GM18502 (cell line): Measurements from ENCODE around the gene PRM3.
A peak's percentile ranks its signal among the peaks of the same experiment; 100 is the strongest.

Experiments
- ATAC-seq: cut with Tn5 transposase; IDR thresholded peaks from one replicate; pipeline ENCODE4 v1.9.1; 2021; ENCODE audit warnings: mild to moderate bottlenecking; ENCODE audit not compliant: unreplicated experiment, poor library complexity

The PRM3 gene

DNA sequence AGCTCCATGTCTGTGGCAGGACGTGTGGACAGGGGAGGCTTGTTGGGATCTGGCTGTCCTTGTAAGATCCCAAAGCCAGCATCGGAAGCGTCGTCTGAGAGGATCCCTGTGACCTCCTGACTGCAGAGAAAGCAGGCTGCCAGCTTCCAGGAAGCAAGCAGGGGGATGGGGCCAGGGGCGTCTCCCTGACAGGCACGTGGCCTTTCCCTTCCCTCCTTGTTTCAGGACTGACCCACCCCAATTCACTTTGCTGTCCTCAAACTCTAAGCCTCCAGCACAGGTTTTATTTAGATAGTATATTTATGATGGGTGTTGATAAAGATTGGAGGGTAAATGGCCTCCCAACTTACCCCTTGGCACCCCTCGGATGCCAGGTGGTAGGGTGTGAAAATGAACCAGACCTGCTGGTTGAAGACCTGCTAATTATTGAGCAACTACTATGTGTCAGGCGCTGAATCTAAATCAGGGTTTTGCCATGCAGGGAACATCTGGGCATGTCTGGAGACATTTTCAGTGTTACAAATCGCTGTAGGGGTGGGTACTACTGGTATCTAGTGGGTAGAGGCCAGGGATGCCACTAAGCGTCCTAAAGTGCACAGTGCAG, 42.0 kb downstream of the PRM3 start:
- ATAC-seq = no peak

DNA sequence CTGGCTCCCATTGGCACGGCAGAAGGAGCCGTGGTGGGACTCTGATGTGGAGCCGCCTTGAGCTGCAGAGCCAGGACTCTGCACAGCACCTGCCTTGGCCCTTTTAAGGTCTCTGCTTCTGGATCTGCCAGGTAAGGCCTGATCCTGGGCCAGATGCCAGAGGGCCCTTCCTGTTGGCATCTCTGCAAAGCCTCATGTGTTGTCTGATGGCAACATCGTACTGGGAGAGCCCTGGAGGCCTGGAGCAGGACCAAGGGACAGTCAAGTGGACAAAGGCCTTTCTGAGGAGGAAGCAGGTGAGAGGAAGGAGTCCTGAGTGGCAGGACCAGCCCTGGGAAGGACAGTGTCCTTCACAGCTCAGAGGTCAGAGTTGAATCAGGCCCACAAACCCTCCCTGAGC, 43.5 kb downstream of the PRM3 start:
- no peak for ATAC-seq

DNA sequence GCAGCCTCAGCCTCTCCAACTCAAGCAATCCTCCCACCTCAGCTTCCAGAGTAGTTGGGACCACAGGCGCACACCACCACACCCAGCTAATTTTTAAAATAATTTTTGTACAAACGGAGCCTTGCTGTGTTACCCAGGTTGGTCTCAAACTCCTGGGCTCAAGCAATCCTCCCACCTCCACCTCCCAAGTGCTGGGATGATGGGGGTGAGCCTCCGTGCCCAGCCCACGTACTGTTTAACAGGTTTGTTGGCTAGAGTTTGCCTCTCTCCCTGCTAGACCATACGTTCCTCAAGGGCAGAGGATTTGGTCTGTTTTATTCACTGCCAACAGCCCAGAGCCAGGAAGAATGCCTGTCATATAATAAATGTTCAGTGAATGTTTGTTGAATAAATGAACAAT, 44.0 kb downstream of the PRM3 start:
- no peak for ATAC-seq

DNA sequence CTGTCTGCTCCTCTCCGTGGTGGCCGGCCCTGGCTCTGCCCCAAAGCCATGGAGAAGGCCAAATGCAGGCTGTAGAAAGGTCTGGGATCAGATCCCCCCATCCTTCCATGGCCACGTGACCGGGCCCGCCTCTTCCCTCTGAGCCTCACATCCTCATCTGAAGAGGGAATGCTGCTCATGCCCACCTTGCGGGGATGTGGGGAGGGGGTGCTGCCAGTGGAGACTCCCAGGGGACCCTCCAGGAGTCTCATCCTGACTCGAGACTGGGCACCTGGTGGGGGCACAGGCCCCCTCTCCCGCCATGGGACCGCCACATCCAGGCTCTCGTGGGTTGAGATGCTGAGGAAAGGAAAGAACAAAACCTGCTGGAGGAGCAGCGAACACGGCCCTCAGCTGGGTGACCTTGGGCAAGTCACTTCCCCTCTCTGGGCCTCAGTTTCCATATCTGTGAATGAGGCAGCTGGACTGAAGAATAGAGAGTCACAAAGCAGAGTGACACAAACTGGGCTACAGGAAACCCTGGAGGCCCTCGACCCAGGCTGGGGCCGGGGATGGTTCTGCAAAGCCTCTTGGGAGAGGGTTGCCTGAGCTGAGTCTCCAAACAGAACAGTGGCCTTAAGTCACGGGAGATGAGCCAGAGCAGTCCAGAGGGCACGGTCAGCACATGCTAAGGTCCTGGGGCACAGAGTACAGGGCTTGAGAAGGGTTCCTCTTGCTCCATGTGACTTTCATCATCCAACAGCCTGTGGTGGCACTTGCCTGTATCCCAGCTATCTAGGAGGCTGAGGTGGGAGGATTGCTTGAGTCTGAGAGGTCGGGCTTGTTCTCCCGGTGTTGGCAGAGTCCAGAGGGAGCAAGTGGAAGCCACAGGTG, 47.5 kb downstream of the PRM3 start:
- no peak for ATAC-seq

DNA sequence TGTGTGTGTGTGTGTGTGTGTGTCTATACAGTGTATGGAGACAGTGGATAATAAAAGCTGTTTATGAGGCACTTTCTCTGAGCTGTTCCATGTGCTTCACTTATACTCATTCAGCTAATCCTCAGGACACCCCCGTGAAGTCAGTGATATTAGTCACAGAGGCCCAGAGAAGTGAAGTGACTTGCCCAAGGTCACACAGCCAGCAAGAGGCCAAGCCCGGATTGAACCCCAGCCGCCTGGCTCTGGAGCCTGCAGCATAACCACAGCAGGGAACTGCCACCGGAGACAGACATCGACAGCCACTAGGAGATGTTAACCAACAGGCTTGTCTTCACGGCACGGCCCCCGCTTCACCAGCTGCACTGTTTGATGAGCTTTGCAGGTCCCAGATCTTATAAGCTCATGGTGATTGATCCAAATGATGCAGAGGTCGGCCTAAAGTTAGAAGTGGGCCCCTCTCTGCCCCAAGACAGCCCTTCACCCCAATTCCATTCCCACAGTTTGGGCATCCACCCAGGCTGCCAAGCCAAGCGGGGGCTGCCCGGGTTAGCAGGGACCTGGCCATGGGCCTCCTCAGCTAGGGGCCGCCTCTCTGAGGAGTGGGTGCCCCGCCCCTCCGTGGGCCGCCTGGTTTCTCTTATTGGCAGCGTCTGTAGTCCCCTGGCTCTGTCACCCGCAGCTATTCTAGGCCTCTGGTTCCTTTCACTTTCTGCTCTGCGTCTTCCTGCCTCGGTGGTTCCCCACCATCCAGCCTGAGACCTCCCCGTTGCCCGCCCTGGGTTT, 48.3 kb downstream of the PRM3 start:
- ATAC-seq = peak; percentile 90

DNA sequence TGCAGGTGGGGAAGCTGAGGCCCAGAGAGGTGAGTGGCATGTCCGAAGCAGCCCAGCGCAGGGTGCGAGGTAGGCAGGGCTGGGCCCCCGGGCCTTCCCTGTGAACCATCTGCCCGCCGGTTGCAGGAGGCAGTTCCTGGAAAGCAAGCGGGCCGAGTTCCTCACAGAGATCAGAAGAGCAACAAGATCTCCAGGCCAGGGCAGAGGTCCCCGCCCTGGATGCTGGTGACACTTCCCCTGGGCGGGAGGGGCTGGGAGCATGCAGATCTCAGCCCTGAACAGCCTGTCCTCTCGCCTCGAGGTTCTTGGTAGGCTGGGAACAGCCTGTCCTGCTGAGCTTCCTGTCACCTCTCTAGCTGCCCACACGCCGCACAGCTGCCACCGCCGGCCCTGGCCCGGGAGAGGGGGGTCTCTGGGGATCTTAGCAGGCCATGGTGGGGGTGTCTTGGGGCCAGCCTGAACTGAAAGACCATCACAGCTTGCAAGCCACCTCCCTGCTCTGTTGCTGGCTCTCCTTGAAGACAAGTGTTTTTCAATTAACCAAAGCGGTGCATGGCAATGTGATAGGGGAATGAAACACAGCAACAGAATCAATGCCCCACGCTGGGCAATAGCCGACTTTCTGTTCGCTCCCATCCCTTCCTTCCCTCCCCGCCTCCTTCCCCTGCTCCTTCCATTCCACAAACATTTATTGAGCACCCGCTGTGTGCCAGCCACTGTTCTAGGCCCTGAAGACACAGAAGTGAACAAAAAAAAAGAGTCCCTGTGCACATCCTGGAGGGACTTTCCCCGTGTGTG, 49.1 kb downstream of the PRM3 start:
- no peak for ATAC-seq
